ENCODE measurements around the gene IRF7.

IRF7 gene

GRCh38 chr11:607971-608659 is 7.6 kb downstream of the IRF7 start:
- in situ Hi-C loops (cut with MboI; ENCODE audit: low pct_unique_long_range_greater_than_20kb, low sequenced_read_pairs, unreplicated experiment) = no loop called here
- TF ChIP-seq, protein P1, sequence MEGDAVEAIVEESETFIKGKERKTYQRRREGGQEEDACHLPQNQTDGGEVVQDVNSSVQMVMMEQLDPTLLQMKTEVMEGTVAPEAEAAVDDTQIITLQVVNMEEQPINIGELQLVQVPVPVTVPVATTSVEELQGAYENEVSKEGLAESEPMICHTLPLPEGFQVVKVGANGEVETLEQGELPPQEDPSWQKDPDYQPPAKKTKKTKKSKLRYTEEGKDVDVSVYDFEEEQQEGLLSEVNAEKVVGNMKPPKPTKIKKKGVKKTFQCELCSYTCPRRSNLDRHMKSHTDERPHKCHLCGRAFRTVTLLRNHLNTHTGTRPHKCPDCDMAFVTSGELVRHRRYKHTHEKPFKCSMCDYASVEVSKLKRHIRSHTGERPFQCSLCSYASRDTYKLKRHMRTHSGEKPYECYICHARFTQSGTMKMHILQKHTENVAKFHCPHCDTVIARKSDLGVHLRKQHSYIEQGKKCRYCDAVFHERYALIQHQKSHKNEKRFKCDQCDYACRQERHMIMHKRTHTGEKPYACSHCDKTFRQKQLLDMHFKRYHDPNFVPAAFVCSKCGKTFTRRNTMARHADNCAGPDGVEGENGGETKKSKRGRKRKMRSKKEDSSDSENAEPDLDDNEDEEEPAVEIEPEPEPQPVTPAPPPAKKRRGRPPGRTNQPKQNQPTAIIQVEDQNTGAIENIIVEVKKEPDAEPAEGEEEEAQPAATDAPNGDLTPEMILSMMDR (IDR thresholded peaks at IDR 0.05; ENCODE audit: extremely low read depth, insufficient read depth, missing control alignments) = no peak
- no peak for DNase-seq (ENCODE audit: low spot score)

- in situ Hi-C loops (cut with MboI; ENCODE audit: low pct_unique_long_range_greater_than_20kb, low sequenced_read_pairs, unreplicated experiment) = no loop called here
- TF ChIP-seq, protein P1 (IDR thresholded peaks at IDR 0.05; ENCODE audit: extremely low read depth, insufficient read depth, missing control alignments) = no peak
- no peak for DNase-seq (ENCODE audit: low spot score)
Observed at GRCh38 chr11:607020-607780, 8.6 kb downstream of the IRF7 start.

DNA sequence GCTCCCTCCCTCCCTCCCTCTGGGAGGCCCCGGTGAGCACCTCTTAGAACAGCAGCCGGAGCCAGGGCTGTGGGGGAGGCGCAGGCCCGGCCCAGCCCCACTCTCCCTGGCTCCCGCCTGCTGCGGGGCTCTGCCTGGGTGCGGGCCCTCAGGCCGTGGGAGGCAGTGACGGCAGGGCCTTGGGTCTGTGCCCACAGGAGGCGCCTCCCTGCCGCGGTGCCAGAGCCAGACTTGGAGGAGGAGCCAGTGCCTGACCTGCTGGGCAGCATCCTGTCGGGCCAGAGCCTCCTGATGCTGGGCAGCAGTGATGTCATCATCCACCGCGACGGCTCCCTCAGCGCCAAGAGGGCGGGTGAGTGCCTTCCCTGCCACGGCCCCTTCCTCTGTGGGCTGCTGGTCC is 9.5 kb downstream of the IRF7 start:
- no peak for DNase-seq (ENCODE audit: low spot score)
- TF ChIP-seq, protein P1 (IDR thresholded peaks at IDR 0.05; ENCODE audit: extremely low read depth, insufficient read depth, missing control alignments) = no peak
- in situ Hi-C loops (cut with MboI; ENCODE audit: low pct_unique_long_range_greater_than_20kb, low sequenced_read_pairs, unreplicated experiment) = no loop called here

DNA sequence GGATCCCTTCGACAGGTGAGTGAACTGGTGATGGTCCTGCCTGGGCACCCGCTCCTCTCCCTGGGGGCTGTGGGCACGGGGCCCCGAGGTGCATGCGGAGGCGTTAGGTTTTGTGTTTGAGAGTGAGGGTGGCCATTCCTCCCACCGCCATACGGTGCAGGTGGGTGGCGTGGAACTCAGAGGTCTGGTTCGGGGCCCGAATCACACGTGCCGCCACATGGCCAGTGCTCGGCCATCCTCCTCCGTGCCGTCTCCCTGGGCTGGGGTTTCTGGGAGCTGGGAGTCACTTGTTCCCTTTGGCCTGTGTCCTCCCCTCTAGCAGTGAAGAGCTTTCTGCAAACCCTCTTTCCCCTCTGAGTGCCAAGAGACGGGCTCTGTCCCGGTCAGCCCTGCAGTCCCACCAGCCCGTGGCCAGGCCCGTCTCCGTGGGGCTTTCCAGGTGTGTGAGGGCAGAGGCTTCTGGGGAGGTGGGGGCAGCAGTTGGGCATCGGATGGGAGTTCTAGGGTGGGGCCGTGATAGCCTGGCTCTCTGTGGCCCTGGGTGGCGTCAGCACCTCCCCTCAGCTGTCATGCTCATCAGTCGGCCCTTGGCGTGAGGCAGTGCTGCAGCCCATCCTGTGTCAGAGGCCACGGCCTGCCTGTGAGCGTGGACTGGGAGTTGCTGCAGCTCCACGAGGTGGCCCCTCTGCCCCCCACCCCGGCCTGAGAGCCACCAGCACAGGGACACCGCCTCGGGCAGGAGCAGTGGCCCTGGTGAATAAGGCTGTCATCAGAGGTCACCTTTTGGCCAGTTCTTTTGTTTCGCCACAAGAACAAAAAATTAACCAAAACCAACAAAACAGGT is 10.2 kb downstream of the IRF7 start:
- no peak for DNase-seq (ENCODE audit: low spot score)
- in situ Hi-C loops (cut with MboI; ENCODE audit: low pct_unique_long_range_greater_than_20kb, low sequenced_read_pairs, unreplicated experiment) = no loop called here

DNA sequence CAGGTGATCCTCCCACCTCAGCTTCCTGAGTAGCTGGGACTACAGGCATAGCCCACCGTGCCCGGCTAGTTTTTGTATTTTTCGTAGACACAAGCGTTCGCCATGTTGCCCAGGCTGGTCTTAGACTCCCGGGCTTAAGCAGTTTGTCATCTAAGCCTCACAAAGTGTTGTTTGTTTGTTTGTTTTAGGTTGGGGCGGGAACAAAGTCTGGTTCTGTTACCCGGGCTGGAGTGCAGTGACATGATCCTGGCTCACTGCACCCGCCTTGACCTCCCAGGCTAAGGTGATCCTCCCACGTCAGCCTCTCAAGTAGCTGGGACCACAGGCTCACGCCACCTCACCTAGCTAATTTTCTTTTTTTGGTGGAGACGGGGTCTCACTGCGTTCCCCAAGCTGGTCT is 12.6 kb downstream of the IRF7 start:
- no peak for DNase-seq (ENCODE audit: low spot score)
- in situ Hi-C loops (cut with MboI; ENCODE audit: low pct_unique_long_range_greater_than_20kb, low sequenced_read_pairs, unreplicated experiment) = no loop called here
- TF ChIP-seq, protein P1 (IDR thresholded peaks at IDR 0.05; ENCODE audit: extremely low read depth, insufficient read depth, missing control alignments) = no peak

More for the DNA sequence above, 10.2 kb downstream of the IRF7 start:
- TF ChIP-seq, protein P1 (IDR thresholded peaks at IDR 0.05; ENCODE audit: extremely low read depth, insufficient read depth, missing control alignments) = no peak

DNA sequence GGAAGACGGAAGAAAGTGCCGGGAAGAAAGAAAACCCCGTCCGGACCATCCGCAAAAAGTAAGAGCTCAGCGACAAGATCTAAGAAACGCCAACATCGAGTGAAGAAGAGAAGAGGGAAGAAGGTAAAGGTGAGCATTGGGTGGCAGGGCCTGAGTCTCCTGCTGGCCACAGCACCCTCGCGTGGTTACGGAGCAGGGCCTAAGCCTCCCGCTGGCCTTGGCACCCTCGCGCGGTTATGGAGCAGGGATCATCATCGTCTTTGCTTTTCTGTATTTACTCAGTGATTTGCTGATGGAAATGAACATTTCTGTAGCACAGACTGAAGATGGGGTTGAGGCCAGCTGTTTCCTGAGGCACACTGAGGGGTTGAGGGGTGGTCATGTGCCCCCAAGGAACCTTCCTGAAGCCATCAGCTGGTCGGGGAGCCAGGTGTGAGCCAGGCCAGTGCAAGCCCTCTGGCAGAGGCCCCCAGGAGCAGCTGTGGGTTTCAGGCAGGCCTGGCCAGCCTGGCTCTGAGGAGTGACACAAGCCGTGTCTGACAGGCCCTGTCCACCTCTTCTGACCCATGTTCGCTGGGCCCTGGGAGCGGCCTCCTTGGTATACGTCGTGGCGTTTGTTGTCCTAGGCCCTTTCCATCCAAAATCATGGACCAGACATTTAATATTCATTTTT is 14.0 kb downstream of the IRF7 start:
- in situ Hi-C loops (cut with MboI; ENCODE audit: low pct_unique_long_range_greater_than_20kb, low sequenced_read_pairs, unreplicated experiment) = no loop called here
- TF ChIP-seq, protein P1 (IDR thresholded peaks at IDR 0.05; ENCODE audit: extremely low read depth, insufficient read depth, missing control alignments) = no peak
- DNase-seq (ENCODE audit: low spot score) = no peak

Data from GM13977 (cell line).